B cell (primary cell): ENCODE results near the gene XPNPEP3.

Experiments used
- EZH2 ChIP-seq: IDR thresholded peaks from 2 replicates; pipeline ENCODE4 v1.6.1; 2012; ENCODE audit warnings: borderline replicate concordance, low read depth, mild to moderate bottlenecking, moderate library complexity, low read length; ENCODE audit not compliant: insufficient read depth, poor library complexity, severe bottlenecking
- TF ChIP-seq, protein P1 (sequence below): fragments of 200-600 bp; IDR thresholded peaks from one replicate; pipeline ENCODE4 v1.8.0; 2022; ENCODE audit warnings: antibody characterized with exemption, mild to moderate bottlenecking

- TF ChIP-seq, protein P1, sequence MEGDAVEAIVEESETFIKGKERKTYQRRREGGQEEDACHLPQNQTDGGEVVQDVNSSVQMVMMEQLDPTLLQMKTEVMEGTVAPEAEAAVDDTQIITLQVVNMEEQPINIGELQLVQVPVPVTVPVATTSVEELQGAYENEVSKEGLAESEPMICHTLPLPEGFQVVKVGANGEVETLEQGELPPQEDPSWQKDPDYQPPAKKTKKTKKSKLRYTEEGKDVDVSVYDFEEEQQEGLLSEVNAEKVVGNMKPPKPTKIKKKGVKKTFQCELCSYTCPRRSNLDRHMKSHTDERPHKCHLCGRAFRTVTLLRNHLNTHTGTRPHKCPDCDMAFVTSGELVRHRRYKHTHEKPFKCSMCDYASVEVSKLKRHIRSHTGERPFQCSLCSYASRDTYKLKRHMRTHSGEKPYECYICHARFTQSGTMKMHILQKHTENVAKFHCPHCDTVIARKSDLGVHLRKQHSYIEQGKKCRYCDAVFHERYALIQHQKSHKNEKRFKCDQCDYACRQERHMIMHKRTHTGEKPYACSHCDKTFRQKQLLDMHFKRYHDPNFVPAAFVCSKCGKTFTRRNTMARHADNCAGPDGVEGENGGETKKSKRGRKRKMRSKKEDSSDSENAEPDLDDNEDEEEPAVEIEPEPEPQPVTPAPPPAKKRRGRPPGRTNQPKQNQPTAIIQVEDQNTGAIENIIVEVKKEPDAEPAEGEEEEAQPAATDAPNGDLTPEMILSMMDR, result no peak
- no peak for TF ChIP-seq EZH2
Measured at GRCh38 chr22:40826984-40827741, 29.8 kb upstream of the XPNPEP3 start.
